ENCODE measurements around the gene ICA1. TPM values are rescaled to one million over a fixed set of nuclear protein-coding genes. Genes with fewer than 3 reads are reported as not detected.
"Not testable (repeated sequence)": the region's sequence is repeated elsewhere in the genome, so short reads cannot be mapped to it uniquely, and the experiment has no call there.

ICA1 gene
- total RNA-seq, 1 experiment from 2014 or later: not detected

- DNase-seq (ENCODE audit: low read depth): no peak
Measured at GRCh38 chr7:8103282-8103681, 158.7 kb downstream of the ICA1 start.

DNA sequence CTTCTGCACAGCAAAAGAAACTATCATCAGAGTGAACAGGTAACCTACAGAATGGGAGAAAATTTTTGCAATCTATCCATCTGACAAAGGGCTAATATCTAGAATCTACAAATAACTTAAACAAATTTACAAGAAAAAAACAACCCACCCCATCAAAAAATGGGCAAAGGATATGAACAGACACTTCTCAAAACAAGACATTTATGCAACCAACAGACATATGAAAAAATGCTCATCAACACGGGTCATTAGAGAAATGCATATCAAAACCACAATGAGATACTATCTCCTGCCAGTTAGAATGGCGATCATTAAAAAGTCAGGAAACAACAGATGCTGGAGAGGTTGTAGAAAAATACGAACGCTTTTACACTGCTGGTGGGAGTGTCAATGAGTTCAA, 160.7 kb downstream of the ICA1 start:
- not testable (repeated sequence) for DNase-seq (ENCODE audit: low read depth)

- DNase-seq (ENCODE audit: low read depth): no peak
Measured at GRCh38 chr7:8094164-8095140, 167.5 kb downstream of the ICA1 start.

- no peak for DNase-seq (ENCODE audit: low read depth)
Measured at GRCh38 chr7:8092140-8092539, 169.8 kb downstream of the ICA1 start.

GRCh38 chr7:8089036-8089780, 172.8 kb downstream of the ICA1 start:
- no peak for DNase-seq (ENCODE audit: low read depth)

DNA sequence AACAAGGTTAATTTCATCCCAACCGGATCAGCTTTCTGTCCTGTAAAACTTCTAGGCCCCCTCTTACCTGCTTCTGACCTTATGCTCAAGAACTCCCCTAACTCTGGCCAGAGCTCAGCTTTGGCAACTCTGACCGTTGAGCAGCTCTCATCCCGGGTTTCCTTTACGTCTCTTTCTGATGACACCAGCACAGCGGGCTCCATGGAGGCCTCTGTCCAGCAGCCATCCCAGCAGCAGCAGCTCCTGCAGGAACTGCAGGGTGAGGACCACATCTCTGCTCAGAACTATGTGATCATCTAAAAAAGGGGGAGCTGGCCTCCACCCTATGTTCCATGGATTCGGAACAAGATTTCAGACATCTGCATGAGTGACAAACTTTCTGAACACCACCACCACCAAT, 175.7 kb downstream of the ICA1 start:
- no peak for DNase-seq (ENCODE audit: low read depth)

DNA sequence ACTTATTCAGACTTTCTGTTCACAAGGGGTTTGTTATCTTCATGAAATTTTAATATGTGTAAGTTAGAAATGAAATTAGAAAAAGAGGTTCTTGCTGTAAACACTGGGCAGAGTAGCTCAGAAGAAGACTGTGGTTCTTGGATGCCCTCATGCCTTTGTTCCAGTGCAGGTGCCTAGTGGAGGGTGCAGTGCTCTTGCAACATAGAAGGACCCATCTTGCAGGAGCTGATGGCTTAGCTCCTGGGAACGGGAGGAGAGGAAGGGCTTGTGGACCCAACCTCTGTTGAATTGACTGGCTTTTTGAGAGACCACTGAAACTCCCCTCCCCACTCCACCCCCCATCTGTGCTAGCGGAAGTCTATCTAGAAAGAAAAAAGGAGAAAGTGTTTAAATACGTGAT, 176.5 kb downstream of the ICA1 start:
- DNase-seq (ENCODE audit: low read depth): no peak

- DNase-seq (ENCODE audit: low read depth): no peak
Measured at GRCh38 chr7:8084836-8085235, 177.1 kb downstream of the ICA1 start.

- no peak for DNase-seq (ENCODE audit: low read depth)
Measured at GRCh38 chr7:8082762-8083161, 179.2 kb downstream of the ICA1 start.

DNA sequence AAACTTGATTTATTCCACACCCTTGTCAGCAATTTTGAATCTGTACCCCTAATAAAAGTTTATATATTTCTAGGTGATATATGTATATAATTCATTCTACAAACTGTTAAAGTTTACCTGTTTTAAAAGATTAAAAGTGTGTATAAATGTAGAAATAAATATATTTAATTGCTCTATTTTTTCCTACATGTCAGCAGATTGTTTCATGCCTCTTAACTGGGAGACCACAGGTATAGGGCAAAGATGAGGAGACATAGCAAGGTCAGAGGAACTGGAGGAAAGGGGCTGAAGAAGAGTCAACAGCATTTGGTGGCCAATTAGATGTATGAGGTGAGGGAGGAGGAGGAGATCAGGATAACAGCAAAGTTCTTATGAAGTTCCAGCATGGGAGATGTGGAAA, 183.5 kb downstream of the ICA1 start:
- DNase-seq (ENCODE audit: low read depth): no peak

- no peak for DNase-seq (ENCODE audit: low read depth)
Measured at GRCh38 chr7:8070451-8071180, 191.4 kb downstream of the ICA1 start.

GRCh38 chr7:8068892-8069686, 192.9 kb downstream of the ICA1 start:
- DNase-seq (ENCODE audit: low read depth): no peak

DNA sequence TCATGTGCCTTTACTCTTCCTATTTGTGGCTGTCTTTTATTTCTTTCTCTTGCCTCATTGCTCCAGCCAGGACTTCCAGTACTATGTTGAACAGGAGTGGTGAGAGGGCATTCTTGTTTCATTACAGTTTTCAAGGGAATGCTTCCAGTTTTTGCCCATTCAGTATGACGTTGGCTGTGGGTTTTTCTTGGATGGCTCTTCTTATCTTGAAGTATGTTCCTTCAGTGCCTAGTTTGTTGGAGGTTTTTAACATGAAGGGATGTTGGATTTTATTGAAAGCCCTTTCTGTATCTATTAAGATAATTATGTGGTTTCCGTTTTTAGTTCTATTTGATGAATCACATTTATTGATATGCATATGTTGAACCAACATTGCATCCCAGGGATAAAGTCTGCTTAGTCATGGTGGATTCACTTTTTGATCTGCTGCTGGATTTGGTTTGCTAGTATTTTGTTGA, 196.6 kb downstream of the ICA1 start:
- peak; percentile 91 for DNase-seq (ENCODE audit: low read depth)

- no peak for DNase-seq (ENCODE audit: low read depth)
Measured at GRCh38 chr7:8064828-8065227, 197.1 kb downstream of the ICA1 start.

- peak; percentile 69 for DNase-seq (ENCODE audit: low read depth)
Measured at GRCh38 chr7:8063706-8064297, 198.2 kb downstream of the ICA1 start.

DNA sequence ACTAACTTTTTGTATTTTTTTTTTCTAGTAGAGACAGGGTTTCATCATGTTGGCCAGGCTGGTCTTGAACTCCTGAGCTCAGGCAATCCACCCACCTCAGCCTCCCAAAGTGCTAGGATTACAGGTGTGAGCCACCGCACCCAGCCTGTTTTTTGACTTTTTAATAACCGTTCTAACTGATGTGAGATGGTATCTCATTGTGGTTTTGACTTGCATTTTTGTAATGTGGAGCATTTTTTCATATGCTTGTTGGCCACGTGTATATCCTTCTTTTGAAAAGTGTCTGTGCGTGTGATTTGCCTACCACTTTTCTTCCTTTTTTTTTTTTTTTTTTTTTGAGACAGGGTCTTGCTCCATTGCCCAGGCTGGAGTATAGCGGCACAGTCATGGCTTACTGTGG, 198.7 kb downstream of the ICA1 start:
- peak; percentile 19 for DNase-seq (ENCODE audit: low read depth)

Other genes starting within 250 kb of the ICA1 start
- gene NXPH1, start 171.4 kb upstream of the ICA1 start, total RNA-seq (2014; rRNA removed; shearing (Covaris generic)): not detected in 2 replicates

All from M059J (cell line).